ENCODE measurements around the gene CYTH1.

DNA sequence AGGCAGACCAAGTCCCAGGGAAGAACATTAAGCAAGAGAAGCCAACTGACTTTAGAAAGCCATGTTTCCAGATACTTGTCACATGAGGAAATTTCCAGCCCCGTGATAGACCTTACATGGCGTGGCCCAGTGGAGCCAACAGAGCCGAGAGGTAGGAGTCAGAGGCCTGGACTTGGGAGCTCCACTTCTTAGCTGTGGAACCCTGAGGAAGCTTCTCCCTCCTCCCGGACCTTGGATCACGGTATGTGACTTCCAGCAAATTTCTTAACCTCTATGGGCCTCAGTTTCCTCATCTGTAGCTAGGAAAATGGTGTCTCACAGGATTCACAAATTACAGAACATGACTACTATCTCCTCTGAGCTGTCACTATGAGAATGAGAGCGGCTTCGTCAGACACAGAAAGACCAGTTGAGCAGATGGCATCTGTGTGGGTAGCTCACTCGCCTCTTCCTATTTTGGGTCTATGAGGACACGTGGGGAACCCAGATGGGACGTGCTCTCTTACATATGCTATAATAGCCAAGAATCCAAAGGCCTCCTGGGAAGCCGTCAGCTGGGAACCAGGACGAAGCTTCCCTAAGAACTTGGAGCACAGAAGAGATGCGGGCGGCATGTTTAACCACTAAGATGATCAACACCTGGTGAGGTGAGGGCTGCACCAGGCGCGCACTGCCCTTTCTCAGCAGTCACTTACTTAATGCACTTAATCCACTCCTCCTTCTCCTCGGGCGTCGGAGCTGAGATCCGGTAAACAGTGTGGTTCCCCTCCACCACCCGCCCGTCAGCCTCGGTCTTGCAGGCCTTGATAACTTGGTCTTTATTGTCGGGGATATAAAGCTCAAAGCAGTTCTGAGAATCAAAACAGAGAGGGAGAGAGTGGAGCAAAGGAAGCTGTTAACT is 102.3 kb downstream of the CYTH1 start:
- TF ChIP-seq CTCF (IDR thresholded peaks at IDR 0.05): no peak
- TF ChIP-seq POLR2A (IDR thresholded peaks at IDR 0.05): no peak
